ENCODE measurements around the gene TNFAIP6. TPM values are rescaled to one million over a fixed set of nuclear protein-coding genes. Genes with fewer than 3 reads are reported as not detected.

The TNFAIP6 gene
- total and polyA plus RNA-seq, 2 of the 8 experiments (the other 6 are each of a cell fraction or from before 2014, with no cell fraction given) = 1.1 to 2.0 TPM

GRCh38 chr2:151350579-151351195 is 6.7 kb upstream of the TNFAIP6 start:
- Histone ChIP-seq H3K79me1 (ENCODE audit: low read depth, low read length) (no peaks in the 10 kb centered on the region), H3K36me3 (ENCODE audit: control insufficient read depth in 2 of 4, insufficient read depth in 4 of 4, low read length in 3 of 4) (no peaks in the 10 kb centered on the region), H3K27me3 (replicated peaks in 1 of 4; ENCODE audit: control insufficient read depth in 3 of 4, extremely low read depth in 1 of 4, insufficient read depth in 3 of 4, low read length in 3 of 4) (no peaks in the 10 kb centered on the region), H3K14ac (ENCODE audit: insufficient read length) (no peak overlapping the region), H4K20me1 (replicated peaks in 1 of 2; ENCODE audit: control insufficient read depth in 1 of 2, insufficient read depth in 2 of 2, low read length in 2 of 2) (no peaks in the 10 kb centered on the region), H4K5ac (ENCODE audit: insufficient read length, low read depth, low read length) (no peak overlapping the region), H2BK15ac (ENCODE audit: low read length) (no peak overlapping the region), H3K27ac (ENCODE audit: low read depth, low read length) (no peak overlapping the region), H2BK20ac (ENCODE audit: low read length) (no peak overlapping the region), H3K79me2 (ENCODE audit: control insufficient read depth in 1 of 2, insufficient read depth in 2 of 2, low read length in 2 of 2) (no peaks in the 10 kb centered on the region), H2BK120ac (replicated peaks; ENCODE audit: low read depth, low read length) (no peak overlapping the region), H4K91ac (replicated peaks; ENCODE audit: insufficient read length, low read length) (no peak overlapping the region), H4K8ac (ENCODE audit: extremely low read depth, insufficient read depth, low read length) (no peak overlapping the region), H3K18ac (ENCODE audit: extremely low read depth, low read length) (no peak overlapping the region), H3K56ac (replicated peaks; ENCODE audit: insufficient read length, low read depth, low read length) (no peak overlapping the region), H2BK12ac (ENCODE audit: low read depth, low read length) (no peak overlapping the region), H3K23ac (ENCODE audit: insufficient read length) (no peak overlapping the region), H3K4me1 (replicated peaks in 1 of 4; ENCODE audit: control insufficient read depth in 3 of 4, insufficient read depth in 4 of 4, low read length in 3 of 4) (peaks cover 0 to 2% (median under 1%) of the 10 kb centered on the region in 4 experiments; a peak in 1 of 7 replicates), H2BK5ac (ENCODE audit: low read depth, low read length) (no peak overlapping the region), H3K4me2 (ENCODE audit: insufficient read depth in 1 of 2, low read depth in 2 of 2, low read length in 2 of 2) (no peak overlapping the region), H2AK5ac (ENCODE audit: low read depth, low read length) (no peak overlapping the region), H3K9ac (replicated peaks in 1 of 4; ENCODE audit: extremely low read depth in 1 of 4, low read depth in 3 of 4, low read length in 3 of 4) (no peak overlapping the region), H3K4me3 (ENCODE audit: extremely low read depth in 1 of 4, insufficient read depth in 2 of 4, low read depth in 3 of 4, low read length in 4 of 4) (no peak overlapping the region), H3K9me3 (ENCODE audit: insufficient read depth in 2 of 2, low read depth in 1 of 2, low read length in 1 of 2) (no peaks in the 10 kb centered on the region), H3K23me2 (ENCODE audit: low read depth, low read length) (no peaks in the 10 kb centered on the region), H2AFZ (ENCODE audit: low read length) (no peak overlapping the region), H3K4ac (replicated peaks; ENCODE audit: insufficient read length, low read depth, low read length) (no peak overlapping the region)
- TF ChIP-seq NANOG (IDR thresholded peaks at IDR 0.05; ENCODE audit: insufficient read depth, low read depth, low read length, poor library complexity, severe bottlenecking) = no peak
- TF ChIP-seq MAX (IDR thresholded peaks at IDR 0.05) = no peak
- TF ChIP-seq JUN (IDR thresholded peaks at IDR 0.05; ENCODE audit: low read depth, low read length) = no peak
- no peak for TF ChIP-seq RNF2 (IDR thresholded peaks at IDR 0.05; ENCODE audit: borderline replicate concordance, low read depth, low read length, missing control alignments, poor library complexity, severe bottlenecking)
- no peak for TF ChIP-seq RFX5 (IDR thresholded peaks at IDR 0.05; ENCODE audit: borderline replicate concordance, low read depth, low read length)
- TF ChIP-seq SRF (IDR thresholded peaks at IDR 0.05; ENCODE audit: low read depth, low read length) = no peak
- WGBS, 2 experiments (ENCODE audit: extremely low coverage in 1 of 2, insufficient coverage in 1 of 2, insufficient read length in 1 of 2, insufficient replicate concordance in 2 of 2, low coverage in 1 of 2, low lambda C conversion rate in 2 of 2, missing lambda C conversion rate in 1 of 2) = 92% methylated on average over 4 of the region's 4 CpGs; no CpG with 5 or more reads in 1 of the 2 experiments
- CTCF ChIA-PET (ENCODE audit: partially characterized antibody) = no interaction called here
- POLR2A ChIA-PET (ENCODE audit: partially characterized antibody) = interaction anchor here (0.8 kb wide), 1 partner anchor 13 kb away, joined by 4 read pairs; no protein-coding TSS in a partner anchor
- DNase-seq (ENCODE audit: low read depth in 1 of 2, low spot score in 2 of 2) (no peak), FAIRE-seq (no peak)

Data from H1 (cell line).